Measurements from ENCODE around the gene SYT9. TPM values are rescaled to one million over a fixed set of nuclear protein-coding genes. Genes with fewer than 3 reads are reported as not detected.

The SYT9 gene
- total and polyA plus RNA-seq, 12 donors = 0.94 to 17.7 (median 5.0) TPM

GRCh38 chr11:7500251-7500650 lies 248.5 kb downstream of the SYT9 start:
- Histone ChIP-seq H3K27me3 (no peaks in the 10 kb centered on the region), H3K9me3 (replicated peaks in 1 of 3) (no peaks in the 10 kb centered on the region), H3K36me3 (replicated peaks in 1 of 2) (no peaks in the 10 kb centered on the region), H3K27ac (no peak overlapping the region), H3K4me1 (replicated peaks in 1 of 2) (no peaks in the 10 kb centered on the region), H3K4me3 (no peak overlapping the region)
- DNase-seq = no peak
- WGBS, 4 donors = 88 to 100% (median 96%) methylated on average over 3 of the region's 3 CpGs
- intact Hi-C loops (cut with DNase I) = no loop called here
- TF ChIP-seq POLR2A (IDR thresholded peaks at IDR 0.05) (no peak), CTCF (IDR thresholded peaks at IDR 0.05) (no peak)

- H3K4me1 ChIP-seq (replicated peaks in 1 of 2) = no peaks in the 10 kb centered on the region
- 40 to 96% (median 81%) methylated on average over 1 to 3 of the region's 3 CpGs for WGBS, 4 donors
- H3K4me3 ChIP-seq = no peak overlapping the region
- intact Hi-C loops (cut with DNase I) = no loop called here
- no peaks in the 10 kb centered on the region for H3K27me3 ChIP-seq
- no peak overlapping the region for H3K27ac ChIP-seq
- TF ChIP-seq POLR2A (IDR thresholded peaks at IDR 0.05) = no peak
- TF ChIP-seq CTCF (IDR thresholded peaks at IDR 0.05) = no peak
- H3K9me3 ChIP-seq (replicated peaks in 1 of 3) = no peaks in the 10 kb centered on the region
- no peak for DNase-seq
- H3K36me3 ChIP-seq (replicated peaks in 1 of 2) = no peaks in the 10 kb centered on the region
Measured at GRCh38 chr11:7501251-7501650, 249.5 kb downstream of the SYT9 start.

- no peak for TF ChIP-seq CTCF (IDR thresholded peaks at IDR 0.05)
- no peak for TF ChIP-seq POLR2A (IDR thresholded peaks at IDR 0.05)
- no peaks in the 10 kb centered on the region for H3K27me3 ChIP-seq
- no peak overlapping the region for H3K27ac ChIP-seq
- no peaks in the 10 kb centered on the region for H3K9me3 ChIP-seq (replicated peaks in 1 of 3)
- no peak overlapping the region for H3K4me3 ChIP-seq
- no peak for DNase-seq
- no peaks in the 10 kb centered on the region for H3K36me3 ChIP-seq (replicated peaks in 1 of 2)
- WGBS, 4 donors = 84 to 88% (median 86%) methylated on average over 4 of the region's 4 CpGs
- H3K4me1 ChIP-seq (replicated peaks in 1 of 2) = no peaks in the 10 kb centered on the region
- intact Hi-C loops (cut with DNase I) = no loop called here
Measured at GRCh38 chr11:7501894-7502293, 250.2 kb downstream of the SYT9 start.

GRCh38 chr11:7506243-7506642 lies 254.5 kb downstream of the SYT9 start:
- Histone ChIP-seq H3K27me3 (no peaks in the 10 kb centered on the region), H3K4me3 (no peak overlapping the region), H3K9me3 (replicated peaks in 1 of 3) (no peaks in the 10 kb centered on the region), H3K27ac (no peak overlapping the region), H3K4me1 (replicated peaks in 1 of 2) (peaks cover 0 to under 1% of the 10 kb centered on the region in 2 donors), H3K36me3 (replicated peaks in 1 of 2) (no peaks in the 10 kb centered on the region)
- TF ChIP-seq CTCF (IDR thresholded peaks at IDR 0.05) = no peak
- 84 to 96% (median 91%) methylated on average over 3 of the region's 3 CpGs for WGBS, 4 donors
- DNase-seq = no peak
- intact Hi-C loops (cut with DNase I) = no loop called here
